SK-N-MC (cell line): Measurements from ENCODE around the gene ARHGAP29.

ENCODE experiments used
- DNase-seq: peaks from one replicate; pipeline ENCODE4 v3.0.0-alpha.2; 2011; ENCODE audit warnings: low read depth, low spot score
- H3K27ac ChIP-seq: fragments of 200-600 bp; sonication (generic); 2 replicates; pipeline ENCODE4 v1.5.1; 2016; ENCODE audit warnings: mixed run types
- H3K36me3 ChIP-seq: fragments of 200-600 bp; sonication (generic); 2 replicates; pipeline ENCODE4 v1.6.1; 2017; ENCODE audit warnings: antibody characterized with exemption, low read length, mixed read lengths; ENCODE audit not compliant: insufficient read depth
- H3K4me3 ChIP-seq: fragments of 200-600 bp; sonication (generic); 2 replicates; pipeline ENCODE4 v1.5.1; 2016
- H3K9ac ChIP-seq: fragments of 200-600 bp; sonication (generic); 2 replicates; pipeline ENCODE4 v1.8.0; 2017; ENCODE audit warnings: mixed run types, mixed read lengths; ENCODE audit not compliant: insufficient read length
- H3K9me3 ChIP-seq: fragments of 200-600 bp; sonication (generic); 2 replicates; pipeline ENCODE4 v1.6.1; 2017; ENCODE audit warnings: low read depth, mild to moderate bottlenecking, antibody characterized with exemption, low read length, moderate library complexity, mixed read lengths
- EZH2 ChIP-seq: fragments of 200-600 bp; sonication (generic); IDR thresholded peaks from one replicate; pipeline ENCODE4 v1.6.1; 2017; ENCODE audit warnings: antibody characterized with exemption
- FOXP2 ChIP-seq: optimal IDR thresholded peaks from 2 replicates; pipeline ENCODE3; 2011; ENCODE audit warnings: mild to moderate bottlenecking, moderate library complexity; ENCODE audit not compliant: insufficient read depth; ENCODE audit errors: extremely low read length, control extremely low read depth
- POLR2AphosphoS5 ChIP-seq: IDR thresholded peaks from 2 replicates; pipeline ENCODE4 v1.6.1; 2012; ENCODE audit warnings: mild to moderate bottlenecking, low read depth, low read length, borderline replicate concordance

The ARHGAP29 gene

DNA sequence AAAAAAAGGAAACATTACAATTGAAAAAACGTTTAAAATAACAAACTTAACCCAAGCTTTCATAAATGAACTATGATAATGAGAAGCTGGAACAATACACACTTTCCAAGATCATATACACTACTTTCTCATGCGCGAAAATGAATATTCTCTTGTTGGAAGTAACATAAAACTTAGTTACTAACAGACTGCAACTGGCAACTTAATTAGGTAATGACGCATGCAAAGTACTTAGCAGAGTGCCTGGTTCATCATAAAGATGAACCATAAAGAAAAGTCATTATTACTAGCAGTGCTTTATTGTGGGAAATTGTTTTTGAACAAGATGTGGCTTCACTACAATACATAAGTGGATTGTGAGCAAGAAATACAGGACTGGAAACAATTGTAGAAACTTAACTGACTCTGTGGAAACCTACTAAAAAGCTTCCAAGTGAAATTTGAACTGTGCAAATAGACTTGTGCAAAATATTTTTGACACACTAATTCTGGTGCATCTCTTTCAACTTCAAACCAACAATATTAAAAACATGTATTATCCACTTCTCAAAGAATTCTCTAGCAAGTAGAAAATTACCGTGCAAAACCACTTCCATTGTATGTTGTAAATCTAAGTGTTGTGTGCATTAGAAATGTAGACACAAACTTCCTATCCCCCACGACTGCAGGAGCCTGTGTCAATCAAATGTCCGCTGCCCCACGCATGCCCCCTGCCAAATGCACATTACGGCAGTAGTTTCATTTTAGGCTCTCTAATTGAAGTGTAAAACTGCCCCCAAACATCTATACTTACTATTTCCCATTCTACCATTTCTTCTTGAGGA, 2.0 kb downstream of the ARHGAP29 start:
- Histone ChIP-seq H3K9me3 (no peaks in the 10 kb centered on the region), H3K4me3 (peak overlapping the region; percentile 94), H3K36me3 (no peaks in the 10 kb centered on the region), H3K27ac (peak overlapping the region; percentile 40; the same call in 1 of the 2 replicates), H3K9ac (peak overlapping the region; percentile 72)
- no peak for TF ChIP-seq EZH2
- TF ChIP-seq POLR2AphosphoS5, result no peak
- no peak for TF ChIP-seq FOXP2
- DNase-seq, result peak; percentile 22

DNA sequence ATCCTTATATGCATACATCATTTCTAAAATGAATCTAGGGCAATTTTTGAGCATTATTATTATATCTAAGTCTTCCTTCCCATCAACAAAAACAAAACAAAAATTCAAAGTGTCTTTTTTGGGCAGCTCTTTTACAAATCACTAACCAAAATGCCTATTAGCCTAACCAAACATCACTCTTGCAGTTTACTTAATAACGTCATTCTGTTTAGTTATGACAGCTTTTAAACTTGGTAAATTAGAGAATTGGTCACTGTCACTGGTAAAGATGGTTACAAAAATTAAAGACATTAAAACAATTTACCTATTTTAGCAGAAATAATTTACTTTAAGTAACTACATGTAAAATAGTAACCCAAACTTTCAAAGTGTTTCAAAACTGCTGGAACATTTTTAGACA, 2.8 kb downstream of the ARHGAP29 start:
- Histone ChIP-seq H3K4me3 (no peak overlapping the region), H3K9ac (no peak overlapping the region), H3K27ac (peak overlapping the region; percentile 15; the same call in 1 of the 2 replicates), H3K36me3 (no peaks in the 10 kb centered on the region), H3K9me3 (no peaks in the 10 kb centered on the region)
- TF ChIP-seq FOXP2 (no peak), POLR2AphosphoS5 (no peak), EZH2 (no peak)
- DNase-seq, result no peak

DNA sequence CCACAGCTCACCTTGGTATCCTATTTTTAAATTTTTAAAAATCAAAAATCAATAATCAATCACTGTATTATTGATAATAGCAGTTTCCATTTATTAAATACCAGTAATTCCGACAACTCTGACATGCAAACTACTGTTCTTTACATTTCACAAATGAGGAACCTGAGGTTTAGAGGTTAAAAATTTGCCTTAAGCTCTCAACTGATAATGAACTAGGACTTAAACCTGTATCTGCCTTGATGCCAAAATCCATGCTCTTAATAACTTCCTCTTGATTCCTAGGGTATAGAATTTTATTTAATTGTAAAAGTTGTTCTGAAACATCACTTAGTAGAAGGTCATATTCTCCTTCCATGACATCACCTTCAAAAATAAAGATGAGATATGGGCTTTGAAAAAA, 5.6 kb downstream of the ARHGAP29 start:
- no peaks in the 10 kb centered on the region for H3K9me3 ChIP-seq
- H3K9ac ChIP-seq, result no peak overlapping the region
- H3K4me3 ChIP-seq, result no peak overlapping the region
- no peaks in the 10 kb centered on the region for H3K36me3 ChIP-seq
- no peak for DNase-seq
- no peak for TF ChIP-seq FOXP2
- no peak for TF ChIP-seq EZH2
- TF ChIP-seq POLR2AphosphoS5, result no peak
- no peak overlapping the region for H3K27ac ChIP-seq

DNA sequence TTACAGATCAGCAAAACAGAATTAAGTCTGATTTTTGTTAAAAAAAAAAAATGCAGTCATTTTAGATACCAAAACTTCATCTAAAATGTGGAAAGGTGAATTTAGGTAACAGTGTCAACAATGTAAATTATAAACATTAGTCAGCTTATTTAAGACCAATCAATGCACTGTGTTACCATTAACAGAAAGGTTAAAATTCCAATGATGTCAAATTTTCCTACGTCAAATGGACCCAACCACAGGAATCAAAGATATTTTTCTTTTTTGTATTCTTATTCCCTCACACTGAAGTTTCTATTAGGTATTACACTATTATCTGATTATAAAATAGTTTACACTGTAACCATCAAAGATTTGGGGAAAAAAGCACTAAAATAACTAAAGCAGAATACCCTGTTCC, 6.5 kb downstream of the ARHGAP29 start:
- no peaks in the 10 kb centered on the region for H3K36me3 ChIP-seq
- H3K27ac ChIP-seq, result no peak overlapping the region
- no peak overlapping the region for H3K9ac ChIP-seq
- no peak for DNase-seq
- no peak for TF ChIP-seq POLR2AphosphoS5
- TF ChIP-seq EZH2, result no peak
- TF ChIP-seq FOXP2, result no peak
- H3K9me3 ChIP-seq, result no peaks in the 10 kb centered on the region
- no peak overlapping the region for H3K4me3 ChIP-seq

DNA sequence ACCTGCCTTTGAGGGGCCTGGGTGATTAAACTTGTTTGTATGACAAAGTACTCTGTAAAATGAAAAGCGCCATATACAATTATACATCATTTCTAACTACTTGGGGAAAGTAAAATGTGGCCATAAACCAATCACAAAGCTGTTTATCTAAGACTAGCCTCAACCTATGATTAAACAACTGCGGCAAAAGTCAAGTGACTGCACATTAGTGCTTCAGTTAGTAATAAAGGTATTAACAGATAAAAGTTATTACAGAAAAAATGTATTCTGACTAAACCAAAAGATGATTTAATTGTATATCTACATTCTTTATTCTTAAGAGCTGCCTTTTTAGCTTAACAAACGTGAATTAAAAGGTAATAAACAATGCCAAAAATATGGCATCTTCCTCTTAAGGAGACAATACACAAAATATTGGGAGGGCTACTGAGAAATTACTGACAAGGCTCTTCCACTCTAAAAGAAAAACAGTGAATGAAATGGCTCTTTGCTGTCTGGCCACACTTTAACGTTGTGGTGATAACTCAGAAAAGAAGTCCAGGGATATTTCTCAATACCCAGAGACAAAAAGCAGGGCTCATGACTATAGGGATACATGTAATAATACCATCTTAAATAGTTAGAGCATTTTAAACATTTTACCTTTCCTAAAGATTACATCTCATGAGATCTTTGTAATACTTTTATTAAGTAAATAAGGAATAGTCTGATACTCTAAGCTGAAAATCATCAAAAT, 8.6 kb downstream of the ARHGAP29 start:
- Histone ChIP-seq H3K4me3 (no peak overlapping the region), H3K9me3 (no peaks in the 10 kb centered on the region), H3K27ac (no peak overlapping the region), H3K36me3 (no peaks in the 10 kb centered on the region), H3K9ac (no peak overlapping the region)
- TF ChIP-seq FOXP2, result no peak
- TF ChIP-seq EZH2, result no peak
- no peak for TF ChIP-seq POLR2AphosphoS5
- no peak for DNase-seq

DNA sequence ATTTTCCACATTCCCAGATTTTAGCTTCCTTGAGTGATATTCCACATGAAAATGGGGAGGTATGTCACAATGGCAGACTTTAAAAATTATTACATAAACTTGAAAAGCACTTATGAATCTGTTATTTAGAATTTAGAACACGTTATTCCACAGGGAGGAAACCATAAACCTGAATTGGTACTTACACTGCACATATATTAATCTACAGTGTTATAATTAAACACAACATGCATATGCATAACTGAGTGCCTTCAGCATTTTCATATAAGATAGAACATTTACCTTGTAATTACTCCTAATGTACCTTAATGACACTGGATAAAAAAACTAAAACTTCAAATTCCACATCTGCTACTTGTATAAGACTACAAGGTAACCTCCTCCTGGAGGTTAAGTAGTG, 9.8 kb downstream of the ARHGAP29 start:
- H3K9ac ChIP-seq, result no peak overlapping the region
- no peak for DNase-seq
- H3K9me3 ChIP-seq, result no peaks in the 10 kb centered on the region
- no peak overlapping the region for H3K27ac ChIP-seq
- H3K36me3 ChIP-seq, result no peaks in the 10 kb centered on the region
- no peak overlapping the region for H3K4me3 ChIP-seq
- TF ChIP-seq EZH2 (no peak), FOXP2 (no peak), POLR2AphosphoS5 (no peak)

DNA sequence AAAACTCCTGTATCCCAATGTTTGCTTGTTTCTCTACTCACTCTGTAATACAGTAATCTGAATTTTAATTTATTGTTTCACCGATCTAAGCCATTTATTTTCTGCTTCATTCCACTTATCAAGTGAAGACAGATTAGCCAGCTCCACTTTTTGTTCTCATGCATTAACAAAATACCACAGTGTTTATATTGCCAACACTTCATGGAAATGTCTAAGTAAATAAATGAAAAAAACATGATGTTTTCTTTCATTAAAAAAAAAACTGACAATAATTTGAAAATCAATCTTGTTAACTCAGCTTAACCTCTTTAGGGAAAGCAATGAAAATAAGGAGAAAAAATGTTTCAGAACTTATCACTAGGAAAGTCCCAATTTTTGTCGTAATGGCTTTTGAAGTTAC, 11.5 kb downstream of the ARHGAP29 start:
- no peak for TF ChIP-seq FOXP2
- no peak for TF ChIP-seq POLR2AphosphoS5
- TF ChIP-seq EZH2, result no peak
- Histone ChIP-seq H3K9ac (no peak overlapping the region), H3K36me3 (no peaks in the 10 kb centered on the region), H3K9me3 (no peaks in the 10 kb centered on the region), H3K27ac (no peak overlapping the region), H3K4me3 (no peak overlapping the region)
- no peak for DNase-seq

DNA sequence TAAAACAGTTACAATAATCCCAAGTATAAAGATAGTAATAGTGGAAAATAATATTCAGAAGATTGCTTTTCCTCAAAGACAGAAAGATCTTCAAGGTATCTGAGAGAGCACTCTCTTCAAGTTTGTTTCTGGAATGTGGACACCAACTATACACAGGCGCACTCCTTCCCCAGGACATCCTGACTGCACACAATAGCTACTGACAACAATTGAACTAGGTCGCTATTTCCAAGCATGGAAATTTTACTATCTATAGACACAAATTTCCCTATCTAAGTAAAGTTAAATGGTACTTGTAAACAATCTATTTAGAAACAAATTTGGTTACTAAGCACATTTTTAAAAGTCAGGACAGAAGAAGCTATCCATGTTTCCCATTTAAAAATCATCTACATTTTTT, 19.1 kb downstream of the ARHGAP29 start:
- TF ChIP-seq POLR2AphosphoS5 (no peak), EZH2 (no peak), FOXP2 (no peak)
- H3K9me3 ChIP-seq, result no peaks in the 10 kb centered on the region
- no peak overlapping the region for H3K9ac ChIP-seq
- H3K27ac ChIP-seq, result no peak overlapping the region; the same call in 1 of the 2 replicates
- H3K36me3 ChIP-seq, result no peaks in the 10 kb centered on the region
- no peak for DNase-seq
- H3K4me3 ChIP-seq, result no peak overlapping the region
